Ovary (tissue), 3 donors: ENCODE measurements around the gene TMEM271.

ENCODE experiments used
- CTCF ChIP-seq, 3 donors: fragments of 450-650 bp in 2 of 3; fragments of 200-600 bp in 1 of 3; IDR thresholded peaks; one replicate each; pipeline versions ENCODE4 v1.5.1 to v1.8.0; 2016 to 2022; ENCODE audit warnings: antibody characterized with exemption in 3 of 3, mild to moderate bottlenecking in 1 of 3
- EP300 ChIP-seq: sonication (generic); formaldehyde crosslinking; IDR thresholded peaks from one replicate; pipeline ENCODE4 v1.6.1; 2017; ENCODE audit warnings: antibody characterized with exemption
- POLR2A ChIP-seq: fragments of 450-650 bp; IDR thresholded peaks from one replicate; pipeline ENCODE4 v1.6.1; 2017; ENCODE audit warnings: antibody characterized with exemption, mild to moderate bottlenecking, moderate library complexity
- donor health status: DM: no; HTN: no; CAD: no.

DNA sequence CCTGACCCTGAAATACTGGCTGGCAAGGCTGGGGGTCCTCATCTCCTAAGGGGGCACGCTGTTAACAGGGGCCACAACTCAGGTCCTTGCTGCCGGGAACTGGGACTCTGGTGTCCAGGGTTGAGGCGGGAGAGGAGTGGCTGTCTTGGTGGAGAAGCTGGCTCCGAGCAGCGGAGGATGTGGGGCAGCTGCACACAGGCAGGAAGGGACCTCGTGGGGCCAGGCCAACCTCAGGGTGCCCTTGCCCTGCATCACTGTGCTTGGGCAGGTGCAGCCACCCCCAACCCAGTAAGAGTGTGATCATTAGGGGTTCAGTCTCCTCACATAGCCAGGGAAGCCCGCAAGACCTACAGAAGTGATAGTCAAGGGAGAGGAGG lies 36.6 kb upstream of the TMEM271 start:
- no peak for TF ChIP-seq CTCF (IDR thresholded peaks at IDR 0.05)
- TF ChIP-seq POLR2A: no peak
- TF ChIP-seq EP300: no peak
